ENCODE measurements around the gene EDIL3.

DNA sequence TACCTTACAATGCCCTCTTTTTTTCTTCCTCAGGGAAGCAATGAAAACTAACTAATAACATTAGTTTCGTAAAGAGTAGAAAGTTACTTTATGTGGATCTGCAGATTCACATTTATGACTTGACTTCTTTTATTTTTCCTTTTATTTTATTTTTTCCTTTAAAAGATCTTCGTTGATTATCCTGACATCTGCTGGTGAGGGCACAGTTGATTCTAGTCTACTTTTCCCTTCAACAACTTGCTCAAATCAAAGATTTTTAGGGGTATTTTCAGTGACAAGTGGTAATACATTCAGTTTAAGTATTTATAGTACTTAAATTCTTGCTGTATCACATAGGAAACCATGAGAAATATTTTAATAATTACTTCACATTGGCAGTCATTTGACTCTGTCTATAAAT, 4.9 kb downstream of the EDIL3 start:
- TF ChIP-seq, protein P1, sequence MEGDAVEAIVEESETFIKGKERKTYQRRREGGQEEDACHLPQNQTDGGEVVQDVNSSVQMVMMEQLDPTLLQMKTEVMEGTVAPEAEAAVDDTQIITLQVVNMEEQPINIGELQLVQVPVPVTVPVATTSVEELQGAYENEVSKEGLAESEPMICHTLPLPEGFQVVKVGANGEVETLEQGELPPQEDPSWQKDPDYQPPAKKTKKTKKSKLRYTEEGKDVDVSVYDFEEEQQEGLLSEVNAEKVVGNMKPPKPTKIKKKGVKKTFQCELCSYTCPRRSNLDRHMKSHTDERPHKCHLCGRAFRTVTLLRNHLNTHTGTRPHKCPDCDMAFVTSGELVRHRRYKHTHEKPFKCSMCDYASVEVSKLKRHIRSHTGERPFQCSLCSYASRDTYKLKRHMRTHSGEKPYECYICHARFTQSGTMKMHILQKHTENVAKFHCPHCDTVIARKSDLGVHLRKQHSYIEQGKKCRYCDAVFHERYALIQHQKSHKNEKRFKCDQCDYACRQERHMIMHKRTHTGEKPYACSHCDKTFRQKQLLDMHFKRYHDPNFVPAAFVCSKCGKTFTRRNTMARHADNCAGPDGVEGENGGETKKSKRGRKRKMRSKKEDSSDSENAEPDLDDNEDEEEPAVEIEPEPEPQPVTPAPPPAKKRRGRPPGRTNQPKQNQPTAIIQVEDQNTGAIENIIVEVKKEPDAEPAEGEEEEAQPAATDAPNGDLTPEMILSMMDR (conservative IDR thresholded peaks at IDR 0.05 in 1 of 2, IDR thresholded peaks at IDR 0.05 in 1 of 2; ENCODE audit: low read depth in 1 of 2, low read length in 2 of 2): peak; percentile 22 to 44
- no peak for TF ChIP-seq EZH2 (IDR thresholded peaks at IDR 0.05; ENCODE audit: low read length, missing control alignments)

All from fibroblast of lung (primary cell).